ENCODE data around the gene VWA5B1. TPM values are rescaled to one million over a fixed set of nuclear protein-coding genes. Genes with fewer than 3 reads are reported as not detected.

Gene VWA5B1, protein sequence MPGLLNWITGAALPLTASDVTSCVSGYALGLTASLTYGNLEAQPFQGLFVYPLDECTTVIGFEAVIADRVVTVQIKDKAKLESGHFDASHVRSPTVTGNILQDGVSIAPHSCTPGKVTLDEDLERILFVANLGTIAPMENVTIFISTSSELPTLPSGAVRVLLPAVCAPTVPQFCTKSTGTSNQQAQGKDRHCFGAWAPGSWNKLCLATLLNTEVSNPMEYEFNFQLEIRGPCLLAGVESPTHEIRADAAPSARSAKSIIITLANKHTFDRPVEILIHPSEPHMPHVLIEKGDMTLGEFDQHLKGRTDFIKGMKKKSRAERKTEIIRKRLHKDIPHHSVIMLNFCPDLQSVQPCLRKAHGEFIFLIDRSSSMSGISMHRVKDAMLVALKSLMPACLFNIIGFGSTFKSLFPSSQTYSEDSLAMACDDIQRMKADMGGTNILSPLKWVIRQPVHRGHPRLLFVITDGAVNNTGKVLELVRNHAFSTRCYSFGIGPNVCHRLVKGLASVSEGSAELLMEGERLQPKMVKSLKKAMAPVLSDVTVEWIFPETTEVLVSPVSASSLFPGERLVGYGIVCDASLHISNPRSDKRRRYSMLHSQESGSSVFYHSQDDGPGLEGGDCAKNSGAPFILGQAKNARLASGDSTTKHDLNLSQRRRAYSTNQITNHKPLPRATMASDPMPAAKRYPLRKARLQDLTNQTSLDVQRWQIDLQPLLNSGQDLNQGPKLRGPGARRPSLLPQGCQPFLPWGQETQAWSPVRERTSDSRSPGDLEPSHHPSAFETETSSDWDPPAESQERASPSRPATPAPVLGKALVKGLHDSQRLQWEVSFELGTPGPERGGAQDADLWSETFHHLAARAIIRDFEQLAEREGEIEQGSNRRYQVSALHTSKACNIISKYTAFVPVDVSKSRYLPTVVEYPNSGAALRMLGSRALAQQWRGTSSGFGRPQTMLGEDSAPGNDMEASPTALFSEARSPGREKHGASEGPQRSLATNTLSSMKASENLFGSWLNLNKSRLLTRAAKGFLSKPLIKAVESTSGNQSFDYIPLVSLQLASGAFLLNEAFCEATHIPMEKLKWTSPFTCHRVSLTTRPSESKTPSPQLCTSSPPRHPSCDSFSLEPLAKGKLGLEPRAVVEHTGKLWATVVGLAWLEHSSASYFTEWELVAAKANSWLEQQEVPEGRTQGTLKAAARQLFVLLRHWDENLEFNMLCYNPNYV
- total RNA-seq, result not detected in 2 replicates

DNA sequence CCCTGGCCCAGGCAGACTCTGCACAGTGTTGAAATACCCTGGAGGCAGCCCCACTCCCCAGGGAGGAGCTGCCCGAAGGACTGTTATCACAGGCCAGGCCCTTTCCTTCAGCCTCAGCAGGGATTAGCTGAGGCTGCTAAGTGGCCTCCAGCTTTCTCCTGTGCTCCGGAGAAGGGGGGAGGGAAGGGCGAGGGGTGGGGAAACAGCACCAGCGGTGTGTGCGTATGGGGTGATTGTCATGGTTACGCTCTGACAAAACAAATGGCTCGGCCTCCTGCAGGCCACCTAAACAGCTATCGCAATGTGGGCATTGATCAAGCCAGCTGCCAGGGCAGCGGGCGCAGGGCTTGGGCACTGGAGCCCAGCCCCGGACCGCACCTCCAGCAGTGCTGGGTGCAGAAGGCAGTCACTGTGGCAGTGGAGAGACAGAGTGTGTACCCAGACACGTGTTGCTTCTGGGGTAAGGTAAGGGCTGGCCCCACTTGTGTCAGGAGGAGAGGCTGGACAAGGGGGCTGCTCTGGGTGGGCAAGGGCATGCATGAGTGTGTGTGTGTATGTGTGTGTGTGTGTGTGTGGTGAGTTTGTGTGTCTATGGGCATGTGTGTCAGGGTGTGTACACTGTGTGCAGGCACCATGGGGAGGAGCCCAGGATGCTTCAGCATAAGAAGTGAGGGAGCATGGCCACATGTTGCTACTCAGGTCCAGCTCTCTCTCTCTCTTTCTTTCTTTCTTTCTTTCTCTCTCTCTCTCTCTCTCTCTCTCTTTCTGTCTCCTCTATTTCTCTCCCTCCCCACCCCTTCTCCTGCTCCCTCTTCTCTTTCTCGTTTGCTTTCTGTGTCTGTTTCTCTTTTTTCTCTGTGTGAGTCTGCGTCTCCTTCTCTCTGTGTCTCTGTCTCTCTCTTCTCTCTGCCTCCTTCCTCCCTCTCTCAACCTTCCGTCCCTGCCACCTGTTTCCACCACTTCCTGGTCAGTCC is at the start of gene VWA5B1:
VWA5B1 (plus strand) TSS at position 252 of the 974 bp plus-strand sequence. CDS start 19,727 bp downstream, outside the sequence.

Other genes with a start within 250 kb of the VWA5B1 start
- 0.92 TPM in 1 of 2 replicates, not detected in the other for gene PLA2G5, start 220.7 kb upstream of the VWA5B1 start, total RNA-seq
- gene PLA2G2D, start 171.3 kb upstream of the VWA5B1 start, total RNA-seq, result not detected in 2 replicates
- not detected in 2 replicates for gene PLA2G2F, start 151.6 kb upstream of the VWA5B1 start, total RNA-seq
- under 0.01 and 0.14 TPM in 2 replicates for gene UBXN10, start 104.8 kb upstream of the VWA5B1 start, total RNA-seq
- gene PLA2G2C, start 104.4 kb upstream of the VWA5B1 start, total RNA-seq, result not detected in 2 replicates
- 7.5 and 11.1 TPM in 2 replicates for gene CAMK2N1, start 195.3 kb downstream of the VWA5B1 start, total RNA-seq
- gene MUL1, start 217.3 kb downstream of the VWA5B1 start, total RNA-seq, result 20.6 and 29.6 TPM in 2 replicates

All from smooth muscle cell of bladder (primary cell).